ENCODE results near the gene MRGPRD. TPM values are rescaled to one million over a fixed set of nuclear protein-coding genes. Genes with fewer than 3 reads are reported as not detected.

Gene MRGPRD
- total RNA-seq, 1 donor = not detected

- no peak overlapping the region for H3K4me3 ChIP-seq (ENCODE audit: low read depth, low read length)
- no peak for TF ChIP-seq CTCF (IDR thresholded peaks at IDR 0.05; ENCODE audit: insufficient read depth, low read length)
- no peak for DNase-seq (ENCODE audit: low read depth)
These were observed 37.2 kb upstream of the MRGPRD start for GRCh38 chr11:69017951-69018350.

- H3K4me3 ChIP-seq (ENCODE audit: low read depth, low read length) = no peak overlapping the region
- no peak for TF ChIP-seq CTCF (IDR thresholded peaks at IDR 0.05; ENCODE audit: insufficient read depth, low read length)
- DNase-seq (ENCODE audit: low read depth) = no peak
These were observed 34.2 kb upstream of the MRGPRD start for GRCh38 chr11:69014898-69015549.

- no peak for DNase-seq (ENCODE audit: low read depth)
- no peak for TF ChIP-seq CTCF (IDR thresholded peaks at IDR 0.05; ENCODE audit: insufficient read depth, low read length)
- H3K4me3 ChIP-seq (ENCODE audit: low read depth, low read length) = no peak overlapping the region
These were observed 33.5 kb upstream of the MRGPRD start for GRCh38 chr11:69014084-69014851.

- peak within 1 kb of the TSS; percentile 77 for H3K4me3 ChIP-seq (ENCODE audit: low read depth, low read length)
- TF ChIP-seq CTCF (IDR thresholded peaks at IDR 0.05; ENCODE audit: insufficient read depth, low read length) = peak; percentile 84
- DNase-seq (ENCODE audit: low read depth) = peak; percentile 92
These were observed 32.5 kb upstream of the MRGPRD start, which contains the start of gene MRGPRF for GRCh38 chr11:69013009-69013951. Gene MRGPRF (minus strand): TSS chr11:69013246. CDS start chr11:69009901, 3,345 bp downstream.

GRCh38 chr11:69012092-69013008, 31.6 kb upstream of the MRGPRD start:
- no peak for TF ChIP-seq CTCF (IDR thresholded peaks at IDR 0.05; ENCODE audit: insufficient read depth, low read length)
- DNase-seq (ENCODE audit: low read depth) = peak; percentile 36
- peak overlapping the region; percentile 77 for H3K4me3 ChIP-seq (ENCODE audit: low read depth, low read length)

Data from fibroblast of the aortic adventitia (primary cell).